Retina (tissue), 1 donor: Measurements from ENCODE around the gene BCL11A.

ENCODE experiments used
- DNase-seq: peaks from one replicate; pipeline ENCODE4 v3.0.0-alpha.2; 2016

The BCL11A gene

DNA sequence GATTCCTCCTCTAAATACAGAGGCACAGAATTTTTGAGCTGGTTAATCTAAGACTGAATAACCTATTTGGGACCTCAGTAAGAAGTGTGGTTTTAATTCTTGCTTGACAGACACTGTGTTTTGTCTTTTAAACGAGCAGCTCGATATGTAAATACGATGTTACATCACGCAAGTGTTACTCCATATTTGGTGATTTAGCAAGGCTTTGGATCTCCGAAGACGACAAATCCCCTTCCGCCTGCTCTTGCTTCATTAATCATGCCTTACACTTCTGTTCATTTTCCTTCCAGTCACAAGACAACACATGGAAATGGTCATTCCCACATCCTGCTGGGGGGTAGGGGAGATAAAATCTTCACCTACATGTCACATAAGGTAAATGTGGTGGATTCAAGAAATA, 9.4 kb downstream of the BCL11A start:
- DNase-seq, result no peak

DNA sequence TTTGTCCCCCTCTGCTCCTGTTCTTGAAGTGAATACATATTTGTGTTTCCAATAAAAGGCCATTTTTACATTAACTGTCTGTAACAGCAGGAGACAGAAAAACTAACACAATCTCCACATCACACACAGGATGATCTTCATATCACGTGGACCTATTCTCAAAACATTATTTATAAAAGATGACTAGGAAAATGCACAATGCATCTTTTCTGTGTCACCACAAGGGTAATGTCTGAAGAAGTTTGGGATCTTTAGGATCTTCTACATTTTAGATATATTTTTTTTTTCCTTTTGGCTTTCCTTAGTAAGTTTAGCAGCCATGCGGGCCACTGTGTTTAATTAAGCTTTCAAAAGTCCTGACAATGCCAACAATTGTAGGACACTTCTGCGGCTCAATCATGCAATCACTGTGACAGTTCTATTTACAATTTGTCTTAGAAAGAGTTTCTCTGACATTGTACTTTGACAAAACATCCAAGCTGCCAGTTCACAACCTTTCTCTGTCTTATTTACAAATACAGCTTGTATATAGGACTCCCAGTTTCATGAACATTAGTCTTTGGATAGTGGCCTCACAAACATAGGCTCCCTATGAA, 12.3 kb downstream of the BCL11A start:
- DNase-seq, result peak; percentile 42

DNA sequence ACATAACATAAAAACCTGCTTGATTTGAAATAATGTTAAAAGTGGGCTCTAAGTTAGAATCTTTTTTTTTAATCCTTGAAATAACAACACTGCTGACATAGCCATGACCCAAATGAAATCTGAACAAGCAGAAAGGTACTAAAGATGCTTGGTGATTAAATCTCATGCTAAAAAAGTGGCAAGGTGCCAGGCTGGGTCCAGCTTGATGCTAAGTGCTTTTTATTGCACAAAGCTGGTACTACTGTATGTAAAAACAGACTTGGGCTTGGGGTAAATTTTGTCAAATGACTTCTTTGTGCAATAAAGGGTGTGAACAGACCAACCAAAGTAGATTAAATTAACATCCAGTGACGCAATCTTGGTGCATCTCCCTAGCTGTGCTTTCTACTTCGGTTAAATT, 13.4 kb downstream of the BCL11A start:
- no peak for DNase-seq

DNA sequence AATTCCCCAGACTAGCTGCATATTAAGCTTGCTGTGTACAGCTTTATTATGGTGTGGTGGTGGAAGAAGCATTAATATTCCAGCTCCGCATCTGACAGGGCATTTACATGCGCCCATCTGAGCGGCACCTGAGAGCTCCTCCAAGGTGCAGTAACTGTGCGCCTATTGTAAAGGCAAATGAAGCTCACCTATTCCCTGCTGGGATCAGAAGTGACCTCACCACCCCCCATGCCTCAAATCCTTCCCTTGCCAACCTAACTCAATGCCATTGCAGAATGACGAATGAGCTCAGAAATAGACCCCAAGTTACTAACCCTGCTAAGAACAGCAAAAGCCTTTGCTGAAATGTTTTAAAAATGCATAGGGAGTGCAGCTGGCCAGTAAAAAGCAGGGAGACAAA, 14.3 kb downstream of the BCL11A start:
- no peak for DNase-seq

DNA sequence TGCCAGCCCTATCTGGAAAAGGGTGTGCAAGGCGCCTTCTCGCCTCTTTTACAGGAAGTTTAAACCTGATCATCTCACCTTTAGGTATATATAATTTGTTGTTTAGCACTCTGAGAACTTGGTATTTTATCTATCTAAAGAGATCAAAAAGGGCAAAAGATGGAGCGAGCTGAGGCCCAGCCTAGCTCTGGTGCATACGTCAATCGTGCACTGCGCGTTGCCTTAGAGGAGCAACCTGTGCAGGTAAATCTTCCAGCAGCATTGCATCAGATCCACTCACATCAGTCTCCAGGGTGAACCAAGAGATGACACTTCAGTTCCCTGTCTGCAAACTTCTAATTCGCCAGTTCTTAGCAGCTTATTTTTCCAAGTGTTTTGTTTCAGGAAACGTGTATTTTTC, 15.4 kb downstream of the BCL11A start:
- no peak for DNase-seq

DNA sequence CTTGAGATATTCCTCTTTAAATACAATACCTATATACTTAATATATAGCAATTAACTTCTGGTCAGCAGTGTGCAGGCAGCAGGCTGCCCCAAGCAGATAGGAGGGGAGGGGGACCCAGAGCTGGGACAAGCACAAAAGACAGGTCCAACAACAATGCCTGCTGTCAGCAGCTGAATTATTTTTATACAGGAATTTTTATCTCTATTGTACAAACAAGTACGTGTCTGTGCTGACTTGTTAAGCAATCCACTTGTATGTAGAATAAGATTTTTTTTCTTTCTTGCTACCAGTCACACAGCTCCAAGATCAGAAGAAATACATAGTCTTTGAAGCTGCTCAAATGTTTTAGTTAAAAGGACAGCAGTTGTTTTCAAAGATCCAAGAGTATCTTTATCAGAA, 16.7 kb downstream of the BCL11A start:
- DNase-seq, result no peak

DNA sequence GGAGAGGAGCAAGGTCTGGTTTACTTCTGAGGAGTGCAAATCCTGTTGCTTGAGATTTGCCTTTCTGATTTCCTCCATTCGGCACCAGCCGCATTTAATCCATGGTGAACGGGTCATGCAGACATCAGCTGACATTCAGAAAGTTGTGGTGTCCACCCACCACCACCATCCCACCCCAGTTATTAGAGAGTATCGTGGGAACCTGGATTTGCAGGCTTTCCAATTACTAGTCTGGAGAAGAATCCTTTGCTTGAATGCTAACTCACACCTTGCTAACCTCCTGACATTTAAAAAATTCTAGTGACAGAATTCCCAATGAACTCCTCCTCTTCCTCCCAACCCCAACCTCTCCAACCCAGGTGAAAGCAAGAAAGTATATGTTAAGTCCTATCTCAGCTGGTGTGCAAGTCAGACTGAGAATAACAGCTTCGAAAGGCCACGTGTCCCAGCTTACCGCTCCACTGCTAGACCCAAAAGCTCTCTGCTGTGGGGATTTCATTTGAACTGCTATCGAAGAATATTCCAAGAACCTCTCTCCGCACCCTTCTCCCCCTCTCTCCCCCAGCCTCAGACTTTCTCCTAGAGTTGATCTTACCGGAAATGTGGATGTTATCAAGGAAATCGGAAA, 17.7 kb downstream of the BCL11A start:
- no peak for DNase-seq

DNA sequence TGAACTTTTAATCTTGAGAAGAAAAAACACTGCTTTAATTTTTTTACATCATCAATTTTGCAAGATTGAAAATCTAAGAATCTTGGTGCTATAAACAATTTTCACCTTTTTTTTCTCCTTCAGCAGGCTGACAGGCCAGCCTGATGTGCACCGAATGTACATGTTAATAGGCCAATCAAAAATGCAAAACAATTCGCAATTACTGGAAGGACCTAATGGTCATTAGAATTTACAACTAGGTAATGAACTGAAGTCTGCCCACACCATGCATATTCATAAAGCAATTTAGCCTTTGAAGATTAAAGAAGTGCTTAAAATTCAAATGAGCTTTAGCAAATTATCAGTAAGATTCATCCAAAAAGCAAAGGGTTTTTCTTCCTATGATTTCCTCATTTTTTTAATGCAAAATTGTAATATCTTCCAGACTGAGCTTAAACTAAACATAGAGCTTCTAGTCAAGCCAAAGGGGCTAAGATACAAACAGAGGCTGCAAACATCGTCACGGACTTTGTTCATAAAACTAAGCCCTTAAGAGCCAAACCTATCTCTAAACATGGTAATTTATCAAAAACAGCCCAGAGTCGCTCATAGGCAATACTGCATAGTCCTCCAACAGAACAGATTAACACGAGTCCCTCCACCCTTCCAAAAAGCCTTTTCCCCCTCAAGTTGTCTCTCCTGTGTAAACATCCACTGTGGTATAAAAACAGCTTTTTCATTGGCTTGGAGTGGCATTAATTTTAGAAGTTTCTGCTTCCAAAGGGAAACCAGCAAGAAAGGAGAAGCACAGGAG, 18.4 kb downstream of the BCL11A start:
- no peak for DNase-seq

DNA sequence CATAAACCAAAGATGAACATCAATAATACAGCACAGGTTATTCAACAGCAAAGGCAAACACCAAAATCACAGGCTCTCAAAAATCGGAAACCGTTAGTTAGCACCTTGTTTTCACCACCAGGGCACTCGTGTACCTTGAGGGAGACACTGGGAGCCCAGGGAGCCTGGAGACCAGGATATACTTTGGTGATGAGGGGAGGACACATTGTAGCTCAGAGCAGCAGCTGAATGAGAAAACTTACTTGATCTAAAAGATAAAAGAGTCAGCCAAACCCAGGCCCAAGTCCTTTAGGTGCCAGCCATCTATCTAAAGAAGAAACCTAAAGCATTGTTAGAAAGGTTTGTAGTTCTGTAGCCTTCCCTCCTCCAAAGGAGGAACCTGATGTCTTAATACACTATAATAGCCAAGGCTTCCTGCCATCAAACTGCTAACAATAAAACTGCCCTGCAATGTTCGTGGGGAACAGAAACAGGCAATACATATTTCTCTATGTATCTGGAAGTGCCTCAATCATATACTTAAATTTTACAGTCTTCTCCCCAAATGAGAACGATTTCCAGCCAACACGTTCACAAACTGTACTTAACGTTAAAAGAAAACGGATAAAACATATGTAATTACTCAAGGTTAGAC, 19.3 kb downstream of the BCL11A start:
- DNase-seq, result no peak

DNA sequence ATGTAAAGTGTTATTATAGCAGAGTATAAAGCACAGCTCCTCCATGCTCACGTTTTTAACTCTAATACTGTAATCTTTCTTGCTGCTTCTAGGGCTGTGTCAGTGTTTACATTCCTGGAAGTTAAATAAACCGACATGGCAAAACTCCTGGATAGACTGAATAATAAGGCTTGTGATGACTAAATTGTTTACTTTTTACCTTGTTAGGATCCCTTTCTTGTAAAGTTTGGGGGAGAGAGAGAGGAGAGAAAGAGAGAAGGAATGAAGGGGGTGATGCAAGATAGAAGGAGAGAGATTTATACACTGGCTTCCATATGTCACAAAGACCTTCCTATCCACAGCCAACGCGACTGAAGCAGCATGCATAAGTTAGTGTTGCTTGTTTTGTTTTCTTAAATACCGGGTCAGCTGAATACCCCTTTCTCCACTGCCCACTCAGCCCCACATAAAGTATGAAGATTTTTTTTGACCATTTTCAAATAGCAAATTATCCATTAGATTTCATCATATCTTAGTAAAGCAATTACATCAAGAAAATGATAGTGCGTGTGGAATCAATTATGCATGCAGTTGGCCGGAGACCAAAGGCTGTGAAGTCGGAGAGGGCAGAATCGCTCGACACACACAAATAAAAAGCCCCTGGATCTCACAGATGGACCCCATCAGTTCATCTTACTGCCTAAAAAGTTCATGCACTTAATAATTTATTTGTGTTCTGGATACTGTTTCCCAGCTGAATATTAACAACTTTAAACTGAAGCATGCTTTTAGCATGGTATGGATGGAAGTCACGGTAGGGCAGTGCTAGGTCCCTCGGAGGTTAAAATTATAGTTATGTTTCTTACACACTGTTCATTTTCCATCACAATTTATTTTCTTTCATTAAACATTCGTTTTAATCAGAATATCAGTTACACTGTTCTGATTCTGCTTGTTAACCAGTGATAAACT, 20.1 kb downstream of the BCL11A start:
- DNase-seq, result no peak

DNA sequence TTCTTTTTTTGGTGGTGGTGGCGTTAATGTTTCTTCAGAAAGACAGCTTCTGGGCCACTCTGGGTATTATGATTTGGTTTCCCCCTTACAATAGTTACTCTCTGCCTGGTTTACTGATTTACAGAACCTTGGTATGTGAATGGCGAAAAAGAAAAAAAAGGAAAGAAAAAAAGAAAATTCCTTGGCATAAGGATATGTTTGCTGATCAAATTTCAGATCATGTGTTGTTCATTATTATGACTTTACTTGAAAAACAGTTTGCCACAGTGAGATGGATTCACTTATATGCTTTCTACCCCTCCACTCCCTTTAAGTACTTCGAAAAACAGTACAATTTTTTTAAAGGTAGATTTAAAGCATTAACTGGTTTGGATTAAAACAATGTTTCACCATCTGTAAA, 21.0 kb downstream of the BCL11A start:
- no peak for DNase-seq

DNA sequence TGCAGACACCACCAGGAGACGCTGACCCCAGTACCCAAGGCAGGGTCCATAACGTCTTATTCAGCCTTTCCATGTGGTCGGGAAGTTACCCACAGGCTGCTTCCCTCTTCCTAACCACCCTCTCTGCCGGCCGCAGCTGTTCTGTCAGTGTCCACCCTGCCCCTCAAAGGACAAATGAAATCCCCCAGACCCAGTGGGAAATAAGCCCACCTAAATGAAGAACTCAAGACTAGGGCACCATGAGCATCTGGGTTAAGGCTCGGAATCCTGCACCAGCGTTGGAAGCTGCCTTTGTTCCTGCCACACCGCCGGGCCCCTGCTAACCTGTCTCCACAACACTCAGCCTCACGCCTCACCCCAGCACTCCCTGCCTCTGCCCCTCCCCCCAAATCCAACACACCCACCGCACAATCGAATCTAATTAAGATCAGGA, 21.7 kb downstream of the BCL11A start:
- DNase-seq, result peak; percentile 55

DNA sequence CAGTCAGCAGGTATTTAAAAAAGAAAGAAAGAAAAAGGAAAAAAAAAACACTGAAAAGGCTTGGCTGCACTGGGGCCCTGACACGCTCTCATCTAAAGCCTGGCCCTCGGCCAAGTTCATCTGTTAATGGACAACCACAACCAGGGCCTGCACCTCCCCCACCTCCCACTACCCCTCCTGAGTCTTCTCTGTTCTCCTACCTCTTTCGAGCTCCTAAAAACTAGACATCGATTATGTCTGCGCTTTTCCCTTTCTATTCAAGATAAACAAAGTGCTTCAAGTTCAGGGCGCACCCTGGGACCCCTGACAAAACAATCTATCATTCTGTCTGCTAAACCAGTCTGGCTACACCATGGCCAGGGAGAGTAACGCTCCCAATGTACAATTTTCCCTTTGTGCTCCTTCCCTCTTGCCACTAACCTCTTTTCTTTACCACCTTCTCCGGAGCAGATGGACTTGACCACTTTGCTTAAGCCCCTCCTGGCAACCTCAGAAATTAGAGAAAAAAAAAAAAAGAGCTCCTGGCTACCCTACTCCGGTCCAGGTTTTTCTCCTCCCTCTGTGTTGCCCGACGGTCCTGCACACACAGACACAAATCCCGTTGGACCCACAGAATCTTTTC, 22.7 kb downstream of the BCL11A start:
- DNase-seq, result peak; percentile 78

DNA sequence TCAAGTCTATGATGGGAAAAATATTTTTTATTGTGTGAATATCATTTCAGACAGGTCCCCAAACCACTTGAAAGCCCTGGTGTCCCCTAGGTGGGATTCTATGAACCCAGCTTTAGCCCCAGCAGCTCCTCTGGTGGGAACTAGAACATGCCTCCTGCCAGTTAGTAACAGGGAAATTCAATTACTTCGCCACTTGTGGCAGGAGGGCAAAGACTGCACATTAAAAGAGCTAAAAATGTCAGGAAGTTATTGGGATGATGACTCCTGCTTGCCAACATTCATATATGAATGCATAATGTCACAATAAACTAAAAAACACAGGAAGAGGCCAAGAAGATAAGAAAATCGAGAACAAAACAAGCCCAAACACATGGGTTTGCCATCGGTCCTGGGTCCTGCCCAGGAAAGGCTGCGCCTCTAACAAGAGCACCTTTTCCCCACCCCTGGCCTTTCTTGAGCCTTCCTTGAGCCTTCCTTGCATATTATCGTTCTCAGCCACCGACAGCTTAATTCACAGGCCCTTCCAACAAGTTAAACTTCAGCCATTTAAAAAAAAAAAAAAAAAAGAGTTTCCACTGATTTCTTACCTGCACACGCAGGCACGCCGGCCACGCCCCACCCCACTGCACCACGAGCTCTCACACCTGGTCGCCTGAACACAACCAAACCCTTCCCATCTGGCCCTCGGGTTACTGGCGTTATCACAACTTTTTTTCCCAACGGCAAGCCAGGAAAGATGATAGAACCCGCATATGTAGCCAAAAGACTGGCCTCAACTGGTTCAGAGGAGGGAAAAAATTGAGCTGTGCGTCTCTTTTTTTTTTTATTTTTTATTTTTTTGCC, 23.4 kb downstream of the BCL11A start:
- DNase-seq, result no peak

DNA sequence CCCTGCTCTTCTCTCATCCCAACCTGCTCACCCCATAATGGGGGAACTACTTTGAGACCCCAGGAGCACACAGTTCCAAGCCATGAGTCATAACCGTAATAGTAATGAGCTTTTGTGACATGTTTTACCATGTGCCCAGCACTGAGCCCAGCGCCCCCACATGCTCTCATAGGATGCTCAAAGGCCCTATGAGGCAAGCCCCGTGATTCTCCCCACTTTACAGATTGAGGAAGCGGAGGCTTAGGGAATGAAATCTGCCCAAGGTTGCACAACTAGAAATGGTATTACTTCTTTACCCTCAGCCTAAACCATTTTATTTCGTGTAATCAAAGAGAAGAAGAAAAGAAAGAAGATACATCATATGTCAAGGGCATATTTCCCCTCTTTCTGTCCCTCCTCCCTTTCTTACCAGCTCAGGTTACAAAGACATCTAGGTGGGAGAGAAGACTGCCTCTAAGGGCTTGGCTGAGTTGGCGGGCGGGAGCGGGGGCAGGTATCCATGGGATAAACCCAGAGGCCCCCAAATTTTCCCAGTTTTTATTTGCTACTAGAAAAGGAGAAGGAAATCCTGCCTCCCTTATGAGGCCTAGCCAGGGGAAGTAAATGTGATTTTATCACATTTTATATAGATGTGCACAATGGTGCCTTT, 24.2 kb downstream of the BCL11A start:
- DNase-seq, result no peak

DNA sequence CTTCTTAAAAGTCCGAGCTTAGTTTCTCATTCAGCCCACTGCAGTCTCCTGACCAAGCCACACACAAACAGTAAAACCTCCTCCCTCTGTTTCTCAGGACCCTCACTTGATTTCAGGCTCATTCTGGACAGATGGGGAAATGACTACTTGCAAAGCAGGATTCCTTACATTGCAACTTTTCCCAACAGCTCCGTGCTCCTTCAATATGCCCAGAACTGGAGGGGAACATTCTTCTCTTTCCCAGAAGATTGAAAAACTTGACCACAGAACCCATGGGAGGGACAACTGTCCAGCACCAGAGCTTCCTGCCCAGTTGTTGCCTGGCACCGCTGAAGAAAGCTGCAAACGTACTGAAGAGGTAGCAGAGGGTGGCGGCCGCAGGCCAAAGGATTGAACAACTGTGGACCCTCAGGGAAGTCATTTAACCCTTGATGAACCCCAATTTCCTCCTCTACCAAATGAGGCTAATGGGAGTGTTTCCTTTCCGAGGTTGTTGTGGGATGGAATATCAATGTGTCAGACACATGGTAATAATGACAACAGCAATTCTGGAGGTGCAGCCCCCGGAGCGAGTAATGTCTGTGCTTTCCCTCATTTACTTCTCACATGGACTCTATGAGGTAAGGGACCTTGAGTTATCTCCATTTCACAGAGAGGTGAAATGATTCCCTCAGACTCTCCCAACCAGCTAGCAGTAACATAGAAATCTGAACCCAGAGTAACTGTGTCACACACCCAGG, 25.0 kb downstream of the BCL11A start:
- DNase-seq, result no peak

DNA sequence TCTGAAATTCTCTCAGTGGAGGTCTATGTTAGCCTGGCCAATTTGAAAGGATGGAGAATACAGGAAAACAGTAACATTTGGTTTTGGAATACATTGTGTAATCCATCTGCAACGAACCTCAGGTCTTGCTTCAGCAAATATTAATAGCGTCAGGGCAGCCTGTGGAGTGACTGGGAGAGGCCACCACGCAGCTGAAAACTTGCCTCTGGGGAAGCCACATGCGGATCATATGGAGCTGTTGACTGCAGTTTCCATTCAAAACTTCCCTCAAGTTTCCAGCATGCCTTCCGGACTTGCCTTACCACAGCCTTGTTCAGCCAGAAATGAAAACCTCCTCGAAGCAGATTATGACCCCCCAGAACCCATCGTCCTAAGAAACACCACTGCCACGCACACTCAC, 25.7 kb downstream of the BCL11A start:
- DNase-seq, result no peak

DNA sequence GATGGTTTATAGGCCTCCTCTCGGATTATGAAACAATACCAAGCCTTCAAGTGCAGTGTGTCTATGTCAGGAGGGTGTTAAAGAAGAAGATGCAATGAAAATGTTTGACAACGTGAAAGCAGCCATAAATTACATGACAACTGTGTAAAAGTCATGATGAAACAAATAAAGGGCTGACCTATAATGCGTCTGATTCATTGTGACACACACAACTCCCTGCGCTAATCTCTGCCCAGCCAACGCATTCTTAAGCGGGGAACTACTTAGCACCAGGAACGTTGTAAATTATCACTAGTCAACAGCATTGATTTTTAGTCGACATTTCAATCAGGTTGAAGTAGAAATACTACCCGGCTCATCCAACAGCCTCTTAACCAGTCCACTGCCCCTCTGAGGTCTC, 26.8 kb downstream of the BCL11A start:
- no peak for DNase-seq

DNA sequence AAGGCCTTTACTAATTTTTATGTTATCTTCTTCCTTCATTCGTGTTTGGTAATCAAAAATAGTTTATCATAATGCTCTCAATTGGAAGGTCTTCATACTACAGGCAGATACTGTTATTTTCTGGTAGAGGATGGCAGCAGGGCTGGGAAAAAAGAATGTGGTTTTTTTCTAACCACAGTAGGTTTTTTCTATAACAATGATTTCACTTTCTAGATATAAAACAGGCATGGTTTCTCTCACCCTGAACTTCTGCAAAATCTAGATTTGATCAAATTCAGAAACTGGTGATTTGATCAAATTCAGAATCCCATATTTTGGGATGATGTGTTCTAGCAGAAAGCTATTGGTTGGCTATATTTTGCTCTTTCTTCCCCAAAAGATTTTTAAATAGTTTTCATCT, 27.6 kb downstream of the BCL11A start:
- no peak for DNase-seq

DNA sequence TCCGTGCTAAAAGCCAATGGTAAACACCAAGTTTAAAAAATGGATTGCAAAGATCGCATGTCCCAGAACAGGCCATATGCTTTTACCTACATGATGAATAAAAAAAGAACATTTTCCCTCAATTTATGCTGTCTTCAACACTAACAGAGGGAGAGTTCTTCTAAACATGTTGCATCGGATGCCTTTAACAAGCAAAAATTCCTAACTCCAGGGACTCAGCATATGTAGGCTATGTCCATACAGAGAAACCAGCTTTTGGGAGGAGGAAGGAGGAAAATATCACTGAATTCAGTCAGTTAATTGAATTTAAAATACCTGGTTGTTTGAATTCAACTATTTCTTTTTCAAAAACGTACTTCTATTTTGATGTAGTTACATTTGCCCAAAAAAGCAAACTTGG, 28.6 kb downstream of the BCL11A start:
- no peak for DNase-seq
